AG04449 (cell line): Measurements from ENCODE around the gene PPP2R5E.
"Not testable (repeated sequence)": the region's sequence is repeated elsewhere in the genome, so short reads cannot be mapped to it uniquely, and the experiment has no call there.

ENCODE experiments used
- CTCF ChIA-PET: fragments of 350-600 bp; formaldehyde crosslinking; extraction: SDS; loops from one replicate; lab custom pipeline; 2021; ENCODE audit warnings: antibody characterized with exemption; lab: Yijun Ruan, JAX
- POLR2A ChIA-PET: fragments of 400-600, 350-600 bp; formaldehyde crosslinking; extraction: SDS; loops from one replicate; lab custom pipeline; 2020; ENCODE audit warnings: antibody characterized with exemption, inconsistent platforms; lab: Yijun Ruan, JAX
- DNase-seq: peaks from one replicate; pipeline ENCODE4 v3.0.0-alpha.2; 2010; ENCODE audit warnings: low read depth, low spot score
- H3K4me3 ChIP-seq: 2 replicates; pipeline ENCODE4 v1.5.1; 2011; ENCODE audit warnings: low read depth, mild to moderate bottlenecking, control low read depth, low read length
- TF ChIP-seq, protein P1 (sequence below): IDR thresholded peaks from one replicate; pipeline ENCODE4 v1.5.1; 2011; ENCODE audit warnings: mild to moderate bottlenecking, moderate library complexity, low read length, control low read depth, inconsistent platforms; ENCODE audit not compliant: insufficient read depth; ENCODE audit errors: missing control alignments

The PPP2R5E gene

DNA sequence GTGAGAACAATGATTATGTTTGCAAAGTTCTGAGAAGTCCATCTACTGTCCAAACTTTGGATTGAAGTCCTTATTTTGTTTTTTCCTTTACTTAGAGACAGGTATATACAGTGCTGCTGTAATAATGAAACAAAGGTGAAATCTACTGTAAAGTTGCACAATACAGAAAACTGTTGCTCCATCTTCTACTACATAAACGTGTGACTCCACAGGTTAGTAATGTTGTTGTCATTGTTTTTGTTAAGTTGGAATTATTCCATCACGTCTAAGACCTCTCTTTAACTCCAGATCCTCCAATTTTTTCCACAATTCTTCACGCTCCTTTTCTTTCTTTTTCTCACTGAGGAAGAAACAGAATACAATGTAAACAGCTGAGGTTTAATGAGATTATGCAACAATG lies 167.4 kb downstream of the PPP2R5E start:
- no peak for DNase-seq
- ChIA-PET CTCF (interaction anchor here (1.3 kb wide), 1 partner anchor 13 kb away, joined by 6 read pairs; no protein-coding TSS in a partner anchor), POLR2A (no interaction called here)

DNA sequence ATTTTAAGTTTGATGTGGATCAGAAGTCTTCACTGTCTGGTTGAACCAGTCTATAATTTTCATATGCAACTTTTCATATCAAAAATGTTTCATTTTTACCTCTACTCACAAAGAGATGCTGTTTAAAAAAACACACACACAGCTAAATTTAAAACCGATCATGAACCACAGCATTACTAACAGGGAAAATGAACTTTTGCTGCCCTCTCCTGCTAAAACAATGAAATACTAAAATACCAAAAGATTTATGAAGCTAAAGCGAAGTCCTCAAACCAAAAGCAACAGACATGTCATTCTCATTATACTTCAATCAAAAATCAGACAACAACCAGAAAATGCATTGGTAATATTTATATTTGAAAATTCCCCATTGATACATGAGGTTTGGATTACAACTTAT lies 171.6 kb downstream of the PPP2R5E start:
- CTCF ChIA-PET = interaction anchor here (1.6 kb wide), 1 partner anchor 17 kb away, joined by 5 read pairs; no protein-coding TSS in a partner anchor
- POLR2A ChIA-PET, DNase-seq, H3K4me3 ChIP-seq: not testable (repeated sequence)

More for the DNA sequence above, 167.4 kb downstream of the PPP2R5E start:
- TF ChIP-seq, protein P1, sequence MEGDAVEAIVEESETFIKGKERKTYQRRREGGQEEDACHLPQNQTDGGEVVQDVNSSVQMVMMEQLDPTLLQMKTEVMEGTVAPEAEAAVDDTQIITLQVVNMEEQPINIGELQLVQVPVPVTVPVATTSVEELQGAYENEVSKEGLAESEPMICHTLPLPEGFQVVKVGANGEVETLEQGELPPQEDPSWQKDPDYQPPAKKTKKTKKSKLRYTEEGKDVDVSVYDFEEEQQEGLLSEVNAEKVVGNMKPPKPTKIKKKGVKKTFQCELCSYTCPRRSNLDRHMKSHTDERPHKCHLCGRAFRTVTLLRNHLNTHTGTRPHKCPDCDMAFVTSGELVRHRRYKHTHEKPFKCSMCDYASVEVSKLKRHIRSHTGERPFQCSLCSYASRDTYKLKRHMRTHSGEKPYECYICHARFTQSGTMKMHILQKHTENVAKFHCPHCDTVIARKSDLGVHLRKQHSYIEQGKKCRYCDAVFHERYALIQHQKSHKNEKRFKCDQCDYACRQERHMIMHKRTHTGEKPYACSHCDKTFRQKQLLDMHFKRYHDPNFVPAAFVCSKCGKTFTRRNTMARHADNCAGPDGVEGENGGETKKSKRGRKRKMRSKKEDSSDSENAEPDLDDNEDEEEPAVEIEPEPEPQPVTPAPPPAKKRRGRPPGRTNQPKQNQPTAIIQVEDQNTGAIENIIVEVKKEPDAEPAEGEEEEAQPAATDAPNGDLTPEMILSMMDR = no peak
- H3K4me3 ChIP-seq = no peak overlapping the region

DNA sequence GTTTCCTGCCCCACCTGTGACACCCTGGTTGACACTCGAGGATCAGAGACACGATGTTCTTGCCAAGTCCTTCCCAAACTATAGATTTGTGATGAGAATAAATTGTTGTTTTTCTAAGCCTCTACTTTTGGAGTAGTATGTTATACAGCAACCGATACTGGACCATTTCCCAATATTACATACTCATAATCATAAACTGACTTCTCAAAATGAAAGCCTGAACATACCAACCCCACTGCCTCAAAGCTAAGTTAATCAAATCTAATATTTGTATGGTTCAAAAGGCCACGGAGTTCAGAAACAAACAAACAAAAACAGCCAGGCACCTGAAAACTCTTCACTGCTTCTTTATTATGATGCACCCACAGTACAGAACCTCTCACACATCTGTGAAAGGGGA lies 172.1 kb downstream of the PPP2R5E start:
- H3K4me3 ChIP-seq = no peak overlapping the region
- ChIA-PET CTCF (interaction anchor here (1.6 kb wide), 1 partner anchor 16 kb away, joined by 5 read pairs; no protein-coding TSS in a partner anchor), POLR2A (no interaction called here)
- TF ChIP-seq, protein P1 = no peak
- no peak for DNase-seq

DNA sequence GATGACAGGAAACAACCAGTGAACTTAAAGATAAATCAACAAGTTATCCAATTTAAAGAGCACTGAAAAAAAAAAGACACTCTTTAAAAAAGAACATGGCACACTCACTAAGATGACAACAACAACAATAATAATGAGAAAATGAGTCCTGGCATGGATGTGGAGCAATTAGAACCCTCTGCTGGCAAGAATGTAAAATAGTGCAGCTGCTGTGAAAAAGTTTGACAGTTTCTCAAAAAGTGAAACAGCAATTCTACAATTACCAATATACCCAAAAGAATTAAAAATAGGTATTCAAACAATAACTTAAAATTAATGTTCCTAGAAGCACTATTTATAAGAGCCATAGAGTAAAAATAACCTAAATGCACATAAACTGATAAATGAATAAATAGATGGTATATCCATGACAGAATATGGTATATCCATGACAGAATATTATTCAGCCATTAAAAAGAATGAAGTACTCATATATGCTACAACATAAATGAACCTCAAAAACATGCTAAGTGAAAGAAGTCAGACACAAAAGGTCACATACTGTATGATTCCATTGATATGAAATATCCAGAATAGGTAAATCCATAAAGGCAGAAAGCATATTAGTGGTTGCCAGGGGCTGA lies 175.3 kb downstream of the PPP2R5E start:
- CTCF ChIA-PET = no interaction called here
- TF ChIP-seq, protein P1 = no peak
- POLR2A ChIA-PET = no interaction called here
- DNase-seq = no peak
- H3K4me3 ChIP-seq = no peak overlapping the region

DNA sequence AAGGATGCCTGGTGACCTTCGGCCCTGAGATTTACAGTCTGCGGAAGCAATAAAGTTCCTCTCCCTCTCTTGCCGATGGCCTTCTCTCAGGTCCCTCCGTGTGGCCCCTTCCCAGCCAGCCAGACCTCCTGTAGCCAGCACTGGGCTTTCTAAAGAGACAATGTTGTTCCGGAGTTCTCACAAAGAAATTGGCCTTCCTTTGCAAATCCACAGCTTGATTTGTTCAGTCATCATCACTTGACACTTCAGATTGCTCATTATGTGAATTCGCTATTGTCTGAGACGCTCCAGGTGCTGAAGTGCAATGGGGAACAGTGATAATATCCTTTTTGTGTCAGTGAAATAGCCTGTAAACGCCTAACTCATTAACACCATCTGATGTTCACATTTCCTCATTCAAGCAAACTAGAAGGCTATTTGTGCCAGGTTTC lies 180.8 kb downstream of the PPP2R5E start:
- ChIA-PET CTCF (no interaction called here), POLR2A (no interaction called here)
- DNase-seq = no peak
- no peak overlapping the region for H3K4me3 ChIP-seq
- TF ChIP-seq, protein P1 = no peak

DNA sequence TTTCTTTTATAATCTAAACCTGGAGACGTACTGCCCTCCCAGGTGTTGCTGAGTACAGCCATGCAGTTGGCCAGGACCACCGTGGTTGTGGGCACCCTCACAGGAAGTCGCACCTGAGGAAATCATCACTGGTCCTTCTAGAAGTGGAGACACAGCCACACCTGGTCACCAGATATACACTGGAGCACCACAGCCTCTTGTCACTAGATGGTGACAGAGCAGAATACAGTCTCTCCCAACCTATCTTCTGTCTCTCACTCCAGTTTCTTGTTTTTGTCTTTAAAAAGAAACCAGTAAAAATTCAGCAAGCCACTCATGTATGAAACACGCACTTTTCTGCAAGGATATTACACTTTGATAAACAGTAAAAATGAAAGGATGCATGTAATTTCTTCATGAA lies 181.4 kb downstream of the PPP2R5E start:
- CTCF ChIA-PET = no interaction called here
- POLR2A ChIA-PET = no interaction called here
- TF ChIP-seq, protein P1 = no peak
- no peak for DNase-seq
- H3K4me3 ChIP-seq = no peak overlapping the region

DNA sequence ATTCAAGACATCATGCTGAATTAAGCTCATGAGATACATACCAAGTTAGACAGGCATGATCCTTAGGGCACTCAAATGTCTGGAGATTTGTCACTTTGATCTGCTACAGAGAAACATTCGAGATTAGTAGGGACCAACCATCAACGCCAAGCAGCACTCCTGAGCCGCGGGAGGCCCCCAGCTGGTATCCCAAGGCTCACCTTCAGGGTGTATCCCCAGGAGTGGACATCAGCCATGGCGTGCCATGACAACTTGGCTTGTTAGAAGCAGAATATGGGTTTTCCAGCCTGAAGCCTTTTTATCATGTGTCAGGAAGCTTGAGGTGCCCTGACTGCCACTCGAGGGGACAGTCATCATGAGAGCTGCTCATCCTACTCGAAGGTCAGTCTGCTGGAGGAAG lies 185.3 kb downstream of the PPP2R5E start:
- ChIA-PET POLR2A (no interaction called here), CTCF (no interaction called here)
- DNase-seq = no peak
- TF ChIP-seq, protein P1 = no peak
- H3K4me3 ChIP-seq = no peak overlapping the region
